Stimulated activated CD4-positive, alpha-beta T cell treated with anti-CD3 and anti-CD28 coated beads, Interleukin-4, amount 100 ng/mL, for 24 hours (primary cell): Measurements from ENCODE around the gene HEATR1.

Source experiments
- DNase-seq: peaks from one replicate; pipeline ENCODE4 v3.0.0-alpha.2; 2020

HEATR1 gene

DNA sequence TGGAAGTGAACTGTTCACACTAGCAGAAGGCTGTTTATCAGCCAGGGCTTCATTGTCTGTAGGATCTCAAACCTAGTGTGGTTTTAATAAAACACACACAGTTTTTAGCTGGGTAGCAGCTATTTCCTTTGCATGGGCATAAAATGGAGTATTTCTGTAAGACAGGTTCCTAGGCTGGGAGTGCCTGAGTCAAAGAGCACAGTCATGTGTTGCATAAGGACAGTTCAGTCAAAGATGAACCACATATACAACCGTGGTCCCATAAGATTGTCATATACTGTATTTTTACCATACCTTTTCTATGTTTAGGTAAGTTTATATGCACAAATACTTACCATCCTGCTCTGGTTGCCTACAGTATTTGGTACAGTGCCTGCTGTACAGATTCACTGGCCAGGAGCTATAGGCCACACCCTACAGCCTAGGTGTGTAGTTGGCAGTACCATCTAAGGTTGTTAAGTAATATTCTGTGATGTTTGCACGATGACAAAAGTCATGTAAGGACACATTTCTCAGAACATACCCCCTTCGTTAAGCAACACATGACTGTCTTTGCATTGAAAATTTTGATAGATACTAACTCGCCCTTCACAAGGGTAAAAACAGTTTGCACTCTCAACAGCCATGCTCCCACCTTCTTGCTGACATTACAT, 63.4 kb downstream of the HEATR1 start:
- DNase-seq, result no peak

- no peak for DNase-seq
These were observed 67.8 kb downstream of the HEATR1 start for GRCh38 chr1:236536540-236536939.

GRCh38 chr1:236535662-236536161, 68.6 kb downstream of the HEATR1 start:
- DNase-seq, result no peak

DNA sequence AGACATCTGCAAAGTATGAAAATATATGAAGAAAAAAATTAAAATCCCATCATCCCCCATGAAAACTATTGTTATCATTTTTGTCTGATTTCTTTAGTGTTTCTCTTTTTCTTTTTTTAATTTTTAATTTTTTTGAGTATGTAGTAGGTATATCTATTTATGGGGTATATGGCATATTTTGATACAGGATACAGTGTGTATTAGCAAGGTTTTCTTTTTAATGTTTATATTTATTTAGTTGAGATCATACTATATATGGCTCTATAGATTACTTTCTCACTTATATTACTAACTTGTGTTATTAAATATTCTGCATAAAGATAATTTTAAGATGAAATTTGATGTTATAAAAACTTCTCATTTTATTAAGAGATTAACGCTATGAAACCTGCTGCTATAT, 69.1 kb downstream of the HEATR1 start:
- DNase-seq, result no peak

- peak; percentile 62 for DNase-seq
These were observed 70.1 kb downstream of the HEATR1 start for GRCh38 chr1:236534151-236534651.

DNA sequence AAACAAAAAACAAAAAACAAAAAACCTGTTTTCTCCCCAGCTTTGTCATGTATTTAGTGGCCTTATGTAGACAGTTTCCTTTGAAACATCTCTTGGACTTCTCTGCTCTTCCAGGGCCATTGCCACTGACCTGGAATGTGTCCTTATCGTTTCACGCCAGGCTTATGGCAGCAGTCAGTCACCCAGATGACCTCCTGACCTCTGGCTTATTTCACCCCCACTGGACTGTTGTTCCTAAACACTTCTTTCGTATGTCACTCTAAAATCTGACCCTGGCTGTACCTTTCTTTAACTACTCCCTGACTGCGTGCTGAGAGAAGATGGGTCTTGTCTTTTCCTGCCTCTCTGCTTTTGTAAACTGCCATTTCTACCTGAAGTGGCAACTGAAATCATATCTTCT, 71.5 kb downstream of the HEATR1 start:
- DNase-seq, result no peak

DNA sequence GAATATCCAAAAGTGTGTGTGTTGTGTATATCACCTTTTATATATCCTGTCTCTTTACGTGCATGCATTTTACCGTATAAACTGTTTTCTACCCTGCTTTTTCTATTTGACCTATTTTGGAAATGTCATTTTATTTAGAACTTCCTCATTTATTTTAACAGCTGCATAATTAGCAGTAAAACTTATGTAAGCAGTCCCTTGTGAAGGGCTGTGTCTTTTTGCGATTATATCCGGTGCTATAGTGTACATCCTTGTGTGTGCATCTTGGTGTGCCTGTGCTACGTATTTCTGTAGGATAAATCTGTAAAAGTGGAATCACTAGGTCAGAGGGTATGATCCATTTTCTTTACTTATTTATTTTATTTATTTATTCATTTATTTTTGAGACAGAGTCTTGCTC, 73.4 kb downstream of the HEATR1 start:
- DNase-seq, result no peak

DNA sequence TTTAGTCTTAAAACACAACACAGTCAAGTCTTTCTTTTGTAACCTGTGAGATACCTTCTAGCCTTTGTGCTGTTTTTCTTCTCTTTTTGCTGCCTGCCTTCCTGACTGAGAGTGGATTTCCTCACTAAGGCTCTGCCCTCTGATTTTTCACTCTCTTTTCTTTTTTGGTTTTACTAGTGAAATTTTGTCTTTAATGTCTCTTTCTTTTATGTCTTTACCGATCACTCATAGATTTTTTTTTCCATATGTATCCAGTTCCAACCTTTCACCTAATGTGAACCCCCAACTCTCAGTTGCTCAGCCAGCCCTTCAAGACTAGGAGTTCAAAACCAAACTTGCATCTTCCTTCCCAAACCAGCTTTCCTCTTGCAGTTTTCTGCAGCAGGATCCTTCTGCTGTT, 74.0 kb downstream of the HEATR1 start:
- DNase-seq, result no peak

- no peak for DNase-seq
These were observed 78.2 kb downstream of the HEATR1 start for GRCh38 chr1:236526079-236526478.

DNA sequence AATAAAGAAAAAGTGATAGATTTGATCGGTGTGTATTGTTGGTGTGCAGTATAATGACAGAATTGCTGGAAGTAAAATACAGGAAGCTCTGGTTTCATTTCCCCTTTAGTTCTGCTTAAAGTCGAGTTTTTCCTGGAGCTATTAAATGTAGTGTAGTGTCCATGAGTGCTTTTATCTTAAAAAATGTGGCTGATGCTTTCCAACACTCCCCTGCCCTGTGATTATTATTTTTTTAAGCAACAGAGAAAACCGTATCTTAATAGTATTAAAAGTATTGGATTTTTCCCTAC, 79.5 kb downstream of the HEATR1 start:
- DNase-seq, result no peak

DNA sequence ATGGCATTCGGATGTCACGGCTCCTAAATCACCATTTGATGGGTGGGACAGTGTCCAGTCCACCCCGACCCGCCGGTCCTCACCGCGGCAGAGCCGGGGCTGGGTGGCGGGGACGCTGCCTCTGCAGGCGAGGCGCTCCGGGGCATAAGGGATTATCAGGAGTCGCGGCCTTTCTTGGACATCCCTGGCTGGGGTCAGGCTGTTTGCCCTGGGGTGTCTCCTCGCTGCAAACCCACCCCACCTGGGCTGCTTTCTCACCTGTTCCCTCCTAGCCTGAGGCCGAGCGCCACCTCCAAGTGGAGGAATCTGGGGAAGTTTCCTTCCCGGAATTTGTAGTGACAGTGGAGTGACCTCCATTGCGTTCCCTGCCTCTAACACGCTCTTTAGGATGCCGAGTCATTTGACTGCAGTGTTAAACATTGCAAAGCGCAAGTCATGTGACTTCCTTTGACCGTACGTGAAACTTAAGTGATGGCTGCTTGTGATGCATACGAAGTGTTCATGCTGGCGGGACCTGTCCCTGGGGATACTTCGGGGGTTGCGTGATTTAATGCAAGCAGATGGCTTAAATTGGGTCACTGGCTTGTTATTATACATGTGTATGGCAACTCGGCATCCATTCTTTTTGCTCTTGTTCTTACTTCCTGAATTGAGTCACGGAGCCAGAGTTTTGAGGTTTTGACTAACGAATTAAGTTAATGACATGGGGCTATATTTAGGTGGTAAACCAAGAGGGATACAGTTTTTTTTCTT, 80.0 kb downstream of the HEATR1 start:
- peak; percentile 70 for DNase-seq

GRCh38 chr1:236523704-236524141, 80.6 kb downstream of the HEATR1 start, which contains the start of gene LGALS8:
TSS of gene LGALS8 (plus strand) at chr1:236523982. CDS start at chr1:236526071, 2,089 bp downstream.
- peak; percentile 89 for DNase-seq

- no peak for DNase-seq
These were observed 81.2 kb downstream of the HEATR1 start for GRCh38 chr1:236522937-236523703.

- DNase-seq, result no peak
These were observed 83.8 kb downstream of the HEATR1 start for GRCh38 chr1:236520445-236521005.

GRCh38 chr1:236518322-236518721, 86.0 kb downstream of the HEATR1 start:
- no peak for DNase-seq

- no peak for DNase-seq
These were observed 87.2 kb downstream of the HEATR1 start for GRCh38 chr1:236516929-236517704.

DNA sequence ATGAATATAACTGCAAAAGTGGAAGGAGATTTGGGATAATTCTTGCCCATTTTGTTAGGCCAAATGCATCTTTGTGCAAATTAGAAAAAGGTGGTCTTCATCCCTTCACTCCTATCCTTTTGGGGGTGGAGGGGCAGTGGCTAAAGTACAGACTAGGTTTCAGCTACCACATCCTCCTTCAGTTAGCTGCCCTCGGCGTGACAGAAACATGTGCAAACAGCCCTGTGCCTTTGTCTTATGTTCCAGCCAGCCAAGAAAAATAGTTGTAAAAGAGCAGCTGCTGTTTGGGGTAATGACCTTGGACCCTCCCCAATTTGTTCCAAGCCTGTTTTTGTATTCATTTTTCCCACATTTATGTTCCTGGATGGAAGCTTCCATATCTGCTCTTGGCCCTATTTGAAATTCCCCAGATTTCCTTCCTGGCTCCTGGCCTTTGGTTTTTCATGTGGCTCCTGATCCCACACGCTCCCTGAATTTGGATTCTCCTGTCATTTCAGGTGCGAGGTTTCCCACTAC, 88.8 kb downstream of the HEATR1 start:
- DNase-seq, result no peak

DNA sequence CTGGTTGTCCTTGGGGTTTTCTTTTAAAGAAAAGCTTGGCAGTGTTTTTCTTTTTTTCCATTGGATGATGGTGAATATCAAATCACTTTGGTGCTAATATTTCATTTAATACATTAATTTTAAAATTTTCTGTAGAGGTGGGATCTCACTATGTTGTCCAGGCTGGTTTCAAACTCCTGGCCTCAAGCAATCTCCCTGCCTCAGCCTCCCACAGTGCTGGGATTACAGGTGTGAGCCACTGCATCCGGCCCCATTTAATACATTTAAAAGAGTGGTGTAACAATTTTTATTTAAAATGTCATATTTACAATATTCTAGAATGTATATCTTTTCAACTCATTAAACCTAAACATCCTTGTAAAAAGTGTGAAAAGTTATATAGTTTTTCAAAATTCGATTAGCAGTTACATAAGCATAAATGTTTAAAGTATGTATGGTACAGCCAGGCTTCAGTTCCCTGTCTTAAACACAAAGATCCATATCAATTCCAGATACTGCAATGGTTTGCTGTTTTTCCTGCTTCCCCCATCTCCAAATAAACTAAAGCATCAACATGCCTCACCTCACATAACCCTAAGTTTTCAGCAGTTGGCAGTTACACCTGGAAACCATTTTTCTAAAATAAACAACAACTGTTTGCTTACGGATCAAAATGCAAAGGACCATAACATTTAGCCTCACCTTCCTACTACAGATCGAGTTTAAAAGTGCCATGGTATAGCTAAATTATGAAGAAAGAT, 89.4 kb downstream of the HEATR1 start:
- DNase-seq, result no peak

DNA sequence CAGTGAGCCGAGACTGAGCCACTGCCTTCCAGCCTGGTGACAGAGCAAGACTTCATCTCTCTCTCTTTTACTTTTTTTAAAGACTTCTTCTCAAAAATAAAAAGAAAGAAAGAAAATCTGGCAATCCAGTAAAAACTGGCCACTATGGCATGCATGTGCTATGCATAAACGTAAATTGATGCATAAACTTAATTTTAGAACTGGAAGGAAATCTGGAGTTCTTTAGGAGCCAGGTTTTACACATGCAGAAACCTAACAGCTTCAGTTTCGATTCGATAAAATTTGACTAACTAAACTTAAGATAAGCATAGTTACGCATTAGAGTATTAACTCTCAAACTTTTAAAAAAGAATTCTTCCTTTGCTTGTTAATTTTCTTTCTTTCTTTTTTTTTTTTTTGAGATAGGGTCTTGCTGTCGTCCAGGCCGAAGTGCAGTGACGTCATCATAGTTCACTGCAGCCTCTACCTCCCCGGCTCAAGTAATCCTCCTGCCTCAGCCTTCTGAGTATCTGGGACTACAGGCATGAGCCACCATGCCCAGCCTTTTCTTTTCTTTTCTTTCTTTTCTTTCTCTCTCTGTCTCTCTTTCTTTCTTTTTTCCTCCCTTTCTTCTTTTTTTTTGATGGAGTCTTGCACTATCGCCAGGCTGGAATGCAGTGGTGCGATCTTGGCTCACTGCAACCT, 92.4 kb downstream of the HEATR1 start:
- DNase-seq, result no peak

DNA sequence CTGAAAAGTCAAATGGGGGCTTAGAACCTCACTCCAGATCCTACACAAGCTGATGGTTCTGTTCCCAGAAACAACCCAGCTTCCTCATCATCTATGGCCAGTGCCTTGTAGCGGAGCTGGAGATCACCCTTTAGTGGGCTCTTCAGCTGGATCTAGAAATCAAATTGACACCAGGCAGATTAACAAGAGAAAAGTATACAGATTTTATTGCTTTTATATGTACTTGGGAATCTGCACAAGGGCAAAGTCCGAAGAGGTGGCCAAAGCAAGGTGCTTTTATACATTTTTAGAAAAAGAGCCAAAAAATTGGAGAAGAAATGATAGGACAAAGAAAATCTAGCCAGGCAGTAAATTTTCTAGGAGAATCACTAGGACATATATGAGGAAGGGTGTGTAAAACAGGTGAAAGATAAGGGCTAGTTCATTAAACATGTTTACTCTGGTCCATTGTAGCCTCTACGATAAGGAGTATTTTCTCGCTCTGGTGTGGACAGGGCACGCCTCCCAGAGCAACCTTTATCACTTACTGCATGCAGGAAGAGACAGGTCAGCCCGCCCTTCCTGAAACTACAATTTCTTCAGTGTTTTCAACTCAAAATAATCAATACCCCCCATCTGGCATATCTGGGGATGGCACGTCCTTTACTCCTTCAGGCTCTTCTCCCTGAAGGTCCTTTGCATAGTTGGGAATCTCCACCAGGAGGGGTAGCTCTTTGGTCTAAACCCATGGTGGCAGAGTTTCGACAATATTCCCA, 94.5 kb downstream of the HEATR1 start:
- no peak for DNase-seq
